ENCODE data around the gene COL6A1. TPM values are rescaled to one million over a fixed set of nuclear protein-coding genes. Genes with fewer than 3 reads are reported as not detected.

The COL6A1 gene
- total RNA-seq, 1 experiment from 2014 or later = 221 TPM

DNA sequence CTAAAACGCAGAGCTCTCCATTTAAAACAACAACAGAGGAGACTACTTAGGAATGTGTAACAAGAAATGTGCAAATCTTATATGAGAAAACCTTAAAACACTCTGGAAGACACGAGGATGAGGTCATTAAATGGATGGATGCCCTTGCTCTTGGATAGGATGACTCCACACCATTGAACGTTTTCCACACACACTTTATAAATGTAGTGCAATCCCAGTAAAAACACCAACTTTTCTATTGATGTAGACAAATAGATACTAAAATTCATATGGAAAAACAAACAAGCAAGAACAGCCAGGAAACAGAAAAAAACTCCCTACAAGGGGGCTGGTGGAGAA, 18.4 kb upstream of the COL6A1 start:
- ATAC-seq = no peak
- Mint-ChIP-seq H3K9me3 (peaks cover 77% of the 10 kb centered on the region), H3K4me3 (no peak overlapping the region), H3K36me3 (peaks cover 59% of the 10 kb centered on the region), H3K4me1 (no peaks in the 10 kb centered on the region), H3K27me3 (ENCODE audit: low read depth) (peaks cover 61% of the 10 kb centered on the region), H3K27ac (no peak overlapping the region)
- CTCF ChIA-PET = no interaction called here
- POLR2A ChIA-PET = no interaction called here
- no peak for DNase-seq (ENCODE audit: low spot score)
- TF ChIP-seq, protein P1, sequence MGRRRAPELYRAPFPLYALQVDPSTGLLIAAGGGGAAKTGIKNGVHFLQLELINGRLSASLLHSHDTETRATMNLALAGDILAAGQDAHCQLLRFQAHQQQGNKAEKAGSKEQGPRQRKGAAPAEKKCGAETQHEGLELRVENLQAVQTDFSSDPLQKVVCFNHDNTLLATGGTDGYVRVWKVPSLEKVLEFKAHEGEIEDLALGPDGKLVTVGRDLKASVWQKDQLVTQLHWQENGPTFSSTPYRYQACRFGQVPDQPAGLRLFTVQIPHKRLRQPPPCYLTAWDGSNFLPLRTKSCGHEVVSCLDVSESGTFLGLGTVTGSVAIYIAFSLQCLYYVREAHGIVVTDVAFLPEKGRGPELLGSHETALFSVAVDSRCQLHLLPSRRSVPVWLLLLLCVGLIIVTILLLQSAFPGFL (CRISPR knock-in tag; IDR thresholded peaks at IDR 0.05; ENCODE audit: borderline replicate concordance) = no peak
- TF ChIP-seq SMAD3 (CRISPR knock-in tag; IDR thresholded peaks at IDR 0.05; ENCODE audit: borderline replicate concordance) (no peak), TP53 (CRISPR knock-in tag; IDR thresholded peaks at IDR 0.05) (no peak), NFE2L1 (CRISPR knock-in tag; IDR thresholded peaks at IDR 0.05) (no peak), ZNF219 (CRISPR knock-in tag; IDR thresholded peaks at IDR 0.05; ENCODE audit: borderline replicate concordance) (no peak), ZMAT4 (CRISPR knock-in tag; IDR thresholded peaks at IDR 0.05) (no peak)
- TF ChIP-seq, protein P2, sequence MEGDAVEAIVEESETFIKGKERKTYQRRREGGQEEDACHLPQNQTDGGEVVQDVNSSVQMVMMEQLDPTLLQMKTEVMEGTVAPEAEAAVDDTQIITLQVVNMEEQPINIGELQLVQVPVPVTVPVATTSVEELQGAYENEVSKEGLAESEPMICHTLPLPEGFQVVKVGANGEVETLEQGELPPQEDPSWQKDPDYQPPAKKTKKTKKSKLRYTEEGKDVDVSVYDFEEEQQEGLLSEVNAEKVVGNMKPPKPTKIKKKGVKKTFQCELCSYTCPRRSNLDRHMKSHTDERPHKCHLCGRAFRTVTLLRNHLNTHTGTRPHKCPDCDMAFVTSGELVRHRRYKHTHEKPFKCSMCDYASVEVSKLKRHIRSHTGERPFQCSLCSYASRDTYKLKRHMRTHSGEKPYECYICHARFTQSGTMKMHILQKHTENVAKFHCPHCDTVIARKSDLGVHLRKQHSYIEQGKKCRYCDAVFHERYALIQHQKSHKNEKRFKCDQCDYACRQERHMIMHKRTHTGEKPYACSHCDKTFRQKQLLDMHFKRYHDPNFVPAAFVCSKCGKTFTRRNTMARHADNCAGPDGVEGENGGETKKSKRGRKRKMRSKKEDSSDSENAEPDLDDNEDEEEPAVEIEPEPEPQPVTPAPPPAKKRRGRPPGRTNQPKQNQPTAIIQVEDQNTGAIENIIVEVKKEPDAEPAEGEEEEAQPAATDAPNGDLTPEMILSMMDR (IDR thresholded peaks at IDR 0.05) = no peak

DNA sequence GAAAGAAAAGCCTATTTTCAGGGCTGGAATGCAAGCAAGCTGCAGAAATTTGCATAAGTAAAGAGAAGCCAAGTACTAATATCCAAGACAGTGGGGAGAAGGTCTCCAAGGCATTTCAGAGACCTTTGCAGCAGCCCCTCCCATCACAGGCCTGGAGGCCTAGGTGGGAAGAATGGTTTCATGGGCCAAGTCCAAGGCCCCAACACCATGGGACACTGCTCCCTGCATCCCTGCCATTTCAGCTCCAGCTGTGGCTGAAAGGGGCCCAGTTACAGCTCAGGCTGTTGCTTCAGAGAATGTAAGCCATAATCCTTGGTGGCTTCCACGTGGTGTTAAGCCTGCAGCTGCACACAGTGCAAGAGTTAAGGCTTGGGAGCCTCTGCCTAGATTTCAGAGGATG, 16.9 kb upstream of the COL6A1 start:
- Mint-ChIP-seq H3K9me3 (peaks cover 63% of the 10 kb centered on the region), H3K27ac (no peak overlapping the region)
- CTCF ChIA-PET = no interaction called here

DNA sequence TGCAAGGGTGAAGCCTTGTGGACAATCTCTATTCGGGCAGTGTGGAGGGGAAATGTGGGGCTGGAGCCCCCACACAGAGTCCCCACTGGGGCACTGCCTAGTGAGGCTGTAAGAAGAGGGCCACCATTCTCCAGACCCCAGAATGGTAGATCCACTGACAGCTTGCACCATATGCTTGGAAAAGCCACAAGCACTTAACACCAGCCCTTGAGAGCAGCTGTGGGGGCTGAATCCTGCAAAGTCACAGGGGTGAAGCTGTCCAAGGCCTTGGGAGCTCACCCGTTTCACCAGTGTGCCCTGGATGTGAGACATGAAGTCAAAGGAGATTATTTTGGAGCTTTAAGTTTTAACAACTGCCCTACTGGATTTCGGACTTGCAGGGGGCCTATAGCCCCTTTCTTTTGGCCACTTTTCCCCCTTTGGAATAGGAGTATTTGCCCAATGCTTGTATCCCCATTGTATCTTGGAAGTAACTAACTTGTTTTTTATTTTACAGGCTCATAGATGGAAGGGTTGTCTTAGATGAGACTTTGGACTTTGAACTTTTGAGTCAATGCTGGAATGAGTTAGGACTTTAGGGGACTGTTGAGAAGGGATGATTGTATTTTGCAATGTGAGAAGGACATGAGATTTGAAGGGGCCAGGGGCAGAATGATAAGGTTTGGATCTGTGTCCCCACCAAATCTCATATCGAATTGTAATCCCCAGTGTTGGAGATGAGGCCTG, 16.3 kb upstream of the COL6A1 start:
- Mint-ChIP-seq H3K27me3 (ENCODE audit: low read depth) (peaks cover 43% of the 10 kb centered on the region), H3K27ac (no peak overlapping the region), H3K9me3 (peaks cover 59% of the 10 kb centered on the region), H3K4me1 (peaks cover 2% of the 10 kb centered on the region), H3K36me3 (peaks cover 50% of the 10 kb centered on the region), H3K4me3 (no peak overlapping the region)
- TF ChIP-seq HMGA2 (CRISPR knock-in tag; IDR thresholded peaks at IDR 0.05) = no peak
- no peak for TF ChIP-seq ELF4 (CRISPR knock-in tag; IDR thresholded peaks at IDR 0.05; ENCODE audit: low read depth)
- TF ChIP-seq, protein P3, sequence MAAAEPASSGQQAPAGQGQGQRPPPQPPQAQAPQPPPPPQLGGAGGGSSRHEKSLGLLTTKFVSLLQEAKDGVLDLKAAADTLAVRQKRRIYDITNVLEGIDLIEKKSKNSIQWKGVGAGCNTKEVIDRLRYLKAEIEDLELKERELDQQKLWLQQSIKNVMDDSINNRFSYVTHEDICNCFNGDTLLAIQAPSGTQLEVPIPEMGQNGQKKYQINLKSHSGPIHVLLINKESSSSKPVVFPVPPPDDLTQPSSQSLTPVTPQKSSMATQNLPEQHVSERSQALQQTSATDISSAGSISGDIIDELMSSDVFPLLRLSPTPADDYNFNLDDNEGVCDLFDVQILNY (CRISPR knock-in tag; IDR thresholded peaks at IDR 0.05) = no peak
- no peak for TF ChIP-seq FOXK1 (CRISPR knock-in tag; IDR thresholded peaks at IDR 0.05)
- no peak for TF ChIP-seq NR3C1 (CRISPR knock-in tag; conservative IDR thresholded peaks at IDR 0.05; ENCODE audit: low read depth)
- TF ChIP-seq, protein P4, sequence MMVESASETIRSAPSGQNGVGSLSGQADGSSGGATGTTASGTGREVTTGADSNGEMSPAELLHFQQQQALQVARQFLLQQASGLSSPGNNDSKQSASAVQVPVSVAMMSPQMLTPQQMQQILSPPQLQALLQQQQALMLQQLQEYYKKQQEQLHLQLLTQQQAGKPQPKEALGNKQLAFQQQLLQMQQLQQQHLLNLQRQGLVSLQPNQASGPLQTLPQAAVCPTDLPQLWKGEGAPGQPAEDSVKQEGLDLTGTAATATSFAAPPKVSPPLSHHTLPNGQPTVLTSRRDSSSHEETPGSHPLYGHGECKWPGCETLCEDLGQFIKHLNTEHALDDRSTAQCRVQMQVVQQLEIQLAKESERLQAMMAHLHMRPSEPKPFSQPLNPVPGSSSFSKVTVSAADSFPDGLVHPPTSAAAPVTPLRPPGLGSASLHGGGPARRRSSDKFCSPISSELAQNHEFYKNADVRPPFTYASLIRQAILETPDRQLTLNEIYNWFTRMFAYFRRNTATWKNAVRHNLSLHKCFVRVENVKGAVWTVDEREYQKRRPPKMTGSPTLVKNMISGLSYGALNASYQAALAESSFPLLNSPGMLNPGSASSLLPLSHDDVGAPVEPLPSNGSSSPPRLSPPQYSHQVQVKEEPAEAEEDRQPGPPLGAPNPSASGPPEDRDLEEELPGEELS (CRISPR knock-in tag; IDR thresholded peaks at IDR 0.05) = no peak
- TF ChIP-seq MYBL2 (CRISPR knock-in tag; IDR thresholded peaks at IDR 0.05) = no peak
- no peak for TF ChIP-seq CREM (CRISPR knock-in tag; IDR thresholded peaks at IDR 0.05)
- TF ChIP-seq, protein P1 (CRISPR knock-in tag; IDR thresholded peaks at IDR 0.05; ENCODE audit: borderline replicate concordance) = no peak
- TF ChIP-seq, protein P5, sequence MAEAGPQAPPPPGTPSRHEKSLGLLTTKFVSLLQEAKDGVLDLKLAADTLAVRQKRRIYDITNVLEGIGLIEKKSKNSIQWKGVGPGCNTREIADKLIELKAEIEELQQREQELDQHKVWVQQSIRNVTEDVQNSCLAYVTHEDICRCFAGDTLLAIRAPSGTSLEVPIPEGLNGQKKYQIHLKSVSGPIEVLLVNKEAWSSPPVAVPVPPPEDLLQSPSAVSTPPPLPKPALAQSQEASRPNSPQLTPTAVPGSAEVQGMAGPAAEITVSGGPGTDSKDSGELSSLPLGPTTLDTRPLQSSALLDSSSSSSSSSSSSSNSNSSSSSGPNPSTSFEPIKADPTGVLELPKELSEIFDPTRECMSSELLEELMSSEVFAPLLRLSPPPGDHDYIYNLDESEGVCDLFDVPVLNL (CRISPR knock-in tag; IDR thresholded peaks at IDR 0.05; ENCODE audit: borderline replicate concordance, low read depth) = no peak
- TF ChIP-seq TCF7 (CRISPR knock-in tag; IDR thresholded peaks at IDR 0.05; ENCODE audit: low read depth) = no peak
- no peak for TF ChIP-seq NR2C2 (CRISPR knock-in tag; IDR thresholded peaks at IDR 0.05)
- no peak for TF ChIP-seq ZNF396 (CRISPR knock-in tag; IDR thresholded peaks at IDR 0.05; ENCODE audit: borderline replicate concordance)
- TF ChIP-seq ATF3 (CRISPR knock-in tag; conservative IDR thresholded peaks at IDR 0.05) = no peak
- TF ChIP-seq SMAD3 (CRISPR knock-in tag; IDR thresholded peaks at IDR 0.05; ENCODE audit: borderline replicate concordance) = no peak
- TF ChIP-seq GTF2I (CRISPR knock-in tag; conservative IDR thresholded peaks at IDR 0.05) = no peak
- CTCF ChIA-PET = no interaction called here
- ATAC-seq = no peak
- POLR2A ChIA-PET = no interaction called here
- no peak for DNase-seq (ENCODE audit: low spot score)

More for the DNA sequence above, 16.9 kb upstream of the COL6A1 start:
- ATAC-seq (no peak), DNase-seq (ENCODE audit: low spot score) (no peak)
- no peak for TF ChIP-seq MYBL2 (CRISPR knock-in tag; IDR thresholded peaks at IDR 0.05)
- TF ChIP-seq NR1H2 (CRISPR knock-in tag; IDR thresholded peaks at IDR 0.05) = no peak
- POLR2A ChIA-PET = no interaction called here
- Mint-ChIP-seq H3K27me3 (ENCODE audit: low read depth) (peaks cover 48% of the 10 kb centered on the region), H3K4me1 (no peaks in the 10 kb centered on the region), H3K36me3 (peaks cover 51% of the 10 kb centered on the region), H3K4me3 (no peak overlapping the region)
